Omental fat pad (tissue), 4 donors: Measurements from ENCODE around the gene USP43. TPM values are rescaled to one million over a fixed set of nuclear protein-coding genes. Genes with fewer than 3 reads are reported as not detected.

Source experiments
- ATAC-seq: fragments of 150-250 bp; one replicate; pipeline ENCODE4 v1.9.1; 2016; ENCODE audit warnings: mild to moderate bottlenecking, moderate library complexity; ENCODE audit not compliant: low FRiP score
- DNase-seq: peaks from one replicate; pipeline ENCODE4 v3.0.0-alpha.2; 2019; ENCODE audit warnings: low spot score
- total RNA-seq, 4 donors: library from RNA; depleted of rRNA; stranded (reverse); fragments of >200 nt; gene quantifications; one replicate each; pipeline ENCODE4 v1.1.0, GENCODE V29; 2016
- TF ChIP-seq, protein P1 (sequence below), 3 donors: fragments of 450-650 bp; IDR thresholded peaks; one replicate each; pipeline ENCODE4 v1.5.1; 2016 to 2017; ENCODE audit warnings: antibody characterized with exemption in 3 of 3, mild to moderate bottlenecking in 3 of 3, moderate library complexity in 2 of 3

USP43 gene
- total RNA-seq, 4 donors from 2014 or later = 0.72 to 1.3 (median 0.88) TPM; not detected in 1

DNA sequence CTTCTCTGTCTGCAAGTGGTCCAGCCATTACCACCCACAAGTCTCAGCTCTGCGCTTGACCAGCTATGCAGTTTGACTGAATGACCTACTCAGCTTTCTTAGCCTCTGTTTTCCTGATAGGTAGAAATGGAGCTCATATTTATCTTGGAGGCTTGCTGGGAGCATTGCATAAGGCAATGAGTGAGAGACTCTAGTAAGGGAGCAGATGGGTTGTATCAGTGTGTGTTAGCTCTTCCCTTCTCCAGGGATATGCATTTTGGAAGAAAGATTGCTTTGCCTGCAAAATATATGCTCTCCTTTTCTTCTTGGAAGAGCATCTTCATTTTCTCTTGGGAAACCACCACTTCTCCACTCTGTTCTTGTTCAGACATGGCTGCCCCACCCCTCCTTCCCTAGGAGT is 120.0 kb downstream of the USP43 start:
- ATAC-seq = no peak
- DNase-seq = no peak
- TF ChIP-seq, protein P1, sequence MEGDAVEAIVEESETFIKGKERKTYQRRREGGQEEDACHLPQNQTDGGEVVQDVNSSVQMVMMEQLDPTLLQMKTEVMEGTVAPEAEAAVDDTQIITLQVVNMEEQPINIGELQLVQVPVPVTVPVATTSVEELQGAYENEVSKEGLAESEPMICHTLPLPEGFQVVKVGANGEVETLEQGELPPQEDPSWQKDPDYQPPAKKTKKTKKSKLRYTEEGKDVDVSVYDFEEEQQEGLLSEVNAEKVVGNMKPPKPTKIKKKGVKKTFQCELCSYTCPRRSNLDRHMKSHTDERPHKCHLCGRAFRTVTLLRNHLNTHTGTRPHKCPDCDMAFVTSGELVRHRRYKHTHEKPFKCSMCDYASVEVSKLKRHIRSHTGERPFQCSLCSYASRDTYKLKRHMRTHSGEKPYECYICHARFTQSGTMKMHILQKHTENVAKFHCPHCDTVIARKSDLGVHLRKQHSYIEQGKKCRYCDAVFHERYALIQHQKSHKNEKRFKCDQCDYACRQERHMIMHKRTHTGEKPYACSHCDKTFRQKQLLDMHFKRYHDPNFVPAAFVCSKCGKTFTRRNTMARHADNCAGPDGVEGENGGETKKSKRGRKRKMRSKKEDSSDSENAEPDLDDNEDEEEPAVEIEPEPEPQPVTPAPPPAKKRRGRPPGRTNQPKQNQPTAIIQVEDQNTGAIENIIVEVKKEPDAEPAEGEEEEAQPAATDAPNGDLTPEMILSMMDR (IDR thresholded peaks at IDR 0.05) = no peak

DNA sequence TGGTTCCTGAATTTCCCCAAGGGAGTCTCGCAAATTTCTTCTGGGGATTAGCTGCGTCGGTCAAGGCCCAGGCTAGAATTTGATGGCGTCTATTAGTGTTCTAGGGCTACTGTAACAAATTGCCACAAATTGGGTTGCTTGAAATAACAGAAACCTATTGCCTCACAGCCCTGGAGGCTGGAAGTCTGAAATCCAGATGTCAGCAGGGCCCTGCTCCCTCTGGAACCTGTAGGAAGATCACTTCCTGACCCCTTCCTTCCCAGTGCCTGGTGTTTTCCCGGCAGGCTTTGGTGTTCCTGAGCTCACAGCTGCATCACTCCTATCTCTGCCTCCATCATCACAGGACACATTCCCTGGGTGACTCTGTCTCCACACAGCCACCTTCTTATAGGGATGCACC is 121.7 kb downstream of the USP43 start:
- ATAC-seq (no peak), DNase-seq (no peak)
- TF ChIP-seq, protein P1 (IDR thresholded peaks at IDR 0.05) = no peak

DNA sequence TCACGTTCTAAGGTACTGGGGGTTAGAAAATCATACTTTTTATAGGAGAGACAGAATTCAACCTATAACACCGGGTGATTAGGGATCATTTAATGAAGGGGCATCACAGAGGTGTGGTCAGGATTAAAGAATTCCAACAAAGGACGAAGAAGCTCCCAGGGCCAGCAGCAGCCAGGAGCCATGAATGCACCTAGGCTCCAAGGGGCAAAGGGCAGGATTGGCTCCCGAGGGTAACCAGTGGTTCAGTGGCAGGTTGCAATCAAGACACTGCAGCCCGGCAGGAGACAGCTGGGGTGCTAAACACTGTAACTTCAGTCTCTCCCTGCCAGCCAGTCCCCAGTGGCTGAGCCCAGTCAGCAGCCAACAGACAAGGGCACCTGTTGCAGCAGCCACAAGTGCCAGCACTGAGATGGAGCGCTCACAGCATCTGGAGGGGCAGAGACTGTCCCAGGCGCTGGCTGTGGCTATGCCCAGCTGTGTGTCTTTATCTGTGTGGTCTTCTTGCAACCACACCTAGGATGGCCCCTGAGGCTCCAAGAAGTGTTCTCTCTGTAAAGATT is 122.2 kb downstream of the USP43 start:
- DNase-seq (no peak), ATAC-seq (no peak)
- TF ChIP-seq, protein P1 (IDR thresholded peaks at IDR 0.05) = no peak

DNA sequence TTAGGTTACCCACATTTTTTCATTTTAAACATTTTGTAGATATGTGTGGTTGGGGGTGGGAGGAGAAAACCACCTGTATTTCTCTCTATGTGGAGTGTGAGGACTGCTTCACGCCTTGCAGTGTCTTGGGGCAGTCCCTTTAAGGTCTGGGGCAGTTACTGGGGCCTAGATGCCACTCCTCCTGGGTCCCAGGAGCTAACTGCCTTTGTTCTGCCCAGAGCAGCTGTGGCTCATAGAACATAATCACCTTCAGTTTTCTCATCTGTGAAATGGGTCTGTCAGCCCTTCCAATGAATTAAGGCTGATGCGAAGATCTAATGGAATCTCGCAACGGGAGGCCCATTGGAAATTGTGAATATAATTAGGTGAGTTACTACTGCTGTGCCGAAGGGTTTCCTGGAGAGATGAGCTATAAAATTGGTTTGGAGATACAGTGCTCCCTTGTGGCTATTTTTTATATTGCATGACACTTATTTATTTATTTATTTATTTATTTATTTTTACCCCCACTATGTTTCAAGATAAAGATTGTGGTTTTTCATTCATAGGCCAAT is 123.1 kb downstream of the USP43 start:
- TF ChIP-seq, protein P1 (IDR thresholded peaks at IDR 0.05) = no peak
- DNase-seq (no peak), ATAC-seq (no peak)

DNA sequence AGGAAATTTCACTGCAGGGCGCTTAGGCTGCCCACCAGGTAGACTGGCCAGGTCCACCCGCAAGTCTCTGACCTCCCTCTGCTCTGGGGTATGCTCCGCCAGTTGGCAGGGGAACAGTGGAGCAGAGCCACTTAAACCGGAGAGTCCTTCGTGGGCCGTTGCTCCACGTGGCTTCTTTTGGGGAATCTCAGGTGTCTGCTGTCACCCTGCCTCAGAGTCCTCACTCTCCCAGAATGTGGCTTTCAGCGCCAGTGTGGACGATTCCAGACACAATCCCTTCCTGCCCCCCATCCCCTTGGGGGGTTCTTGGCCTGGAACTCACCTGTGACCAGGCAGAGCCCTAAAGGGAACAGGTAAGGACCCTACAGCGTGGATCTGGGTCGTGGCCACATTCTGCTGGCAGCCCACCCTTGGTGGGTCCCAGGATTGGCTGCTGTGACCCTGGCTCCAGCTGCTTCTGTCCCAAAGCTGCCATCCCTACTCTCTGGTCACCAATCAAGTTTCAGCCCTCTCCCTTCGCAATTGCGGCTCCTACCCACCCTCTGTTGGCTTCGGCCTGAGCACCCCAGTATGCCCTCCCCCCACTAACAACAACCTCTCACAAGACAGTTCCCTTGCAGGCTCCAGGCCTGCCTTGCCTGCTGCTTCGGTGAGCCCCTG is 123.8 kb downstream of the USP43 start:
- TF ChIP-seq, protein P1 (IDR thresholded peaks at IDR 0.05) = no peak
- no peak for DNase-seq
- no peak for ATAC-seq

DNA sequence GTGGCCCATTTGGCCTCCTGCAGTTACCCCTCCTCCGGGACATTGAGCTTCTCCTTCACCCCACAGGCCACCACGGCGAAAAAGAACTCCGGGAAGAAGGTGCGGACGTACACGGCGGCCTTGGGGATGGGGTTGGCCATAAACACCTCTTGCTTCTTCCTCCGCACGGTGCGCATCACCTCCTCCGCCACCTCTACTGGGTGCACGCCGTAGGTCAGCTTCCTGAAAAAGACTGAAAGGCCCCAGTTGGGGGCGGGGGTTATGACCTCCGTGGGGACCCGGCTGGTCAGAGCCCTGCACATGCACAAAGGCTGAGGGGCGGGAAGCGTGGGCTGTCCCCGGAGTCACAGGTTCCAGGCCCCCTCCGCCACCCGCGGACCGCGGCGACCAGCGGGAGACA is 126.1 kb downstream of the USP43 start:
- ATAC-seq = no peak
- no peak for DNase-seq
- TF ChIP-seq, protein P1 (IDR thresholded peaks at IDR 0.05) = no peak

DNA sequence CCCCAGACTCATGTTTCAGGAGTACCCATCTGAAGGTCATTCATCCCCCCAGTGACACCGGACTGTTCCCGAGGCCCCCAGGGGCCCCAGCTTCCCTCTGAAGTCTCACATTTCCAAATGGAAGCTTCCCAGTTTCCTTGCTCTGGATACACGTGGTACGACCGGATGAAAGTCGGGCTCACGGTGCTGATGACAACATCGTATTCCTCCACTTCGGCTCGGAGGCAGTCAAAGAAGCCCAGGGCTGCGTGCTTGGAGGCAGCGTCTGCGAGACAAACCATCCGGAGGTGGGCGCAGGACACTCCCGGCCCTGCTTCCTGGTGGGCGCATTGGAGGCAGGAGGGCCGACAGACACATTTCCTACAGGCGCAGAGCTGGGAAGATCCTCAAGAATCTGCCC is 127.3 kb downstream of the USP43 start:
- TF ChIP-seq, protein P1 (IDR thresholded peaks at IDR 0.05) = no peak
- ATAC-seq = no peak
- DNase-seq = no peak
